OCI-LY7 (cell line): ENCODE data around the gene ANTXR1.

Experiments used
- CTCF ChIP-seq: fragments of 200-600 bp; sonication (generic); conservative IDR thresholded peaks from 2 replicates; pipeline ENCODE4 v1.5.1; 2014; ENCODE audit warnings: mild to moderate bottlenecking, antibody characterized with exemption, low read length, moderate library complexity, mixed read lengths
- EZH2phosphoT487 ChIP-seq: fragments of 200-600 bp; sonication (generic); IDR thresholded peaks from 2 replicates; pipeline ENCODE4 v1.6.1; 2018; ENCODE audit warnings: low read depth, borderline replicate concordance, mild to moderate bottlenecking, mixed run types, antibody characterized with exemption, low read length, moderate library complexity, mixed read lengths

- TF ChIP-seq CTCF (no peak), EZH2phosphoT487 (no peak)
Measured at GRCh38 chr2:69253611-69254301, 240.8 kb downstream of the ANTXR1 start.
